Right lung (tissue), 5 donors: Measurements from ENCODE around the gene C19orf25. TPM values are rescaled to one million over a fixed set of nuclear protein-coding genes. Genes with fewer than 3 reads are reported as not detected.
"Not testable (repeated sequence)": the region's sequence is repeated elsewhere in the genome, so short reads cannot be mapped to it uniquely, and the experiment has no call there.

Source experiments
- DNase-seq, 2 donors: peaks; one replicate each; pipeline ENCODE4 v3.0.0-alpha.2; 2013
- polyA plus RNA-seq, 5 donors: library from polyadenylated mRNA; unstranded; fragments of 120-200 nt; gene quantifications; one replicate each; pipeline versions ENCODE4 v1.2.1 to v1.2.3, GENCODE V29; 2013; ENCODE audit warnings: inconsistent platforms in 1 of 5, low replicate concordance in 1 of 5; ENCODE audit not compliant: insufficient read length in 5 of 5, insufficient read depth in 1 of 5

C19orf25 gene
- polyA plus RNA-seq, 5 donors: 17.4 to 34.7 (median 20.9) TPM

- no peak for DNase-seq
These were observed 3.5 kb upstream of the C19orf25 start for GRCh38 chr19:1482361-1483130.

- no peak for DNase-seq
These were observed 2.9 kb upstream of the C19orf25 start for GRCh38 chr19:1481893-1482360.

- DNase-seq: no peak
These were observed 2.3 kb upstream of the C19orf25 start for GRCh38 chr19:1481224-1481892.

GRCh38 chr19:1477056-1477455 lies 2.0 kb downstream of the C19orf25 start:
- not testable (repeated sequence) for DNase-seq

GRCh38 chr19:1475751-1476437 lies 3.1 kb downstream of the C19orf25 start:
- no peak for DNase-seq

GRCh38 chr19:1474765-1475351 lies 4.2 kb downstream of the C19orf25 start:
- no peak for DNase-seq

- DNase-seq: no peak
These were observed 4.8 kb downstream of the C19orf25 start for GRCh38 chr19:1474011-1474764.

- no peak for DNase-seq
These were observed 5.7 kb downstream of the C19orf25 start for GRCh38 chr19:1473085-1473851.

GRCh38 chr19:1472231-1473084 lies 6.6 kb downstream of the C19orf25 start:
- DNase-seq: no peak

- DNase-seq: no peak
These were observed 7.4 kb downstream of the C19orf25 start for GRCh38 chr19:1471515-1472160.

- no peak for DNase-seq
These were observed 8.0 kb downstream of the C19orf25 start for GRCh38 chr19:1471010-1471514.

- DNase-seq: no peak
These were observed 8.6 kb downstream of the C19orf25 start for GRCh38 chr19:1470305-1471009.

- no peak for DNase-seq
These were observed 9.0 kb downstream of the C19orf25 start for GRCh38 chr19:1470055-1470304.

GRCh38 chr19:1469255-1470054 lies 9.6 kb downstream of the C19orf25 start:
- no peak for DNase-seq

GRCh38 chr19:1468821-1469254 lies 10.2 kb downstream of the C19orf25 start:
- DNase-seq: no peak

- no peak for DNase-seq
These were observed 10.7 kb downstream of the C19orf25 start for GRCh38 chr19:1468274-1468820.
